ENCODE measurements around the gene RAET1L.

Gene RAET1L

DNA sequence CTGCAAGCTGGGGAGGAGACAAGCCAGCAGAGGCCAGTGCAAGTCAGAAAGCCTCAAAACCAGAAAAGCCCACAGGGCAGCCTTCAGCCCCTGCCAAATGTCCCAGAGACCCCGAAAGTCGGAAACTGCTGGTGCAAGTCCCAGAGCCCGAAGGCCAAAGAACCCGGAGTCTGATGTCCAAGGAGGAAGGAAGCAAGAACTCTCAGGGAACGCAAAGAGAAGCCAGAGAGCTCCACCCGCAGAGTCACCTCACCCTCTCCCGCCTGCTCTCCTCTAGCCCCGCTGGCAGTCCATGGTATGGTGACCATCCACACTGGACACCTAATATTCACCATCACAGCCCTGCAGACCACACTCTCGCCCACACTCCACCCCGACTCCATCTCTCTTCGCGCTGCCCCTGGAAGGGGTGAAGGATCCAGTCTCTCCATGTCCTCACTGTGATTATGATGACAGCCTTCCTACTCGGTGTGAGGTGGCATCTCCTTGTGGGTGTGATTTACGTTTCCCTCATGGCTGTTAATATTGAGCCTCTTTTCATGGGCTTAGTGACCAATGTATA lies 33.0 kb upstream of the RAET1L start:
- TF ChIP-seq, protein P1, sequence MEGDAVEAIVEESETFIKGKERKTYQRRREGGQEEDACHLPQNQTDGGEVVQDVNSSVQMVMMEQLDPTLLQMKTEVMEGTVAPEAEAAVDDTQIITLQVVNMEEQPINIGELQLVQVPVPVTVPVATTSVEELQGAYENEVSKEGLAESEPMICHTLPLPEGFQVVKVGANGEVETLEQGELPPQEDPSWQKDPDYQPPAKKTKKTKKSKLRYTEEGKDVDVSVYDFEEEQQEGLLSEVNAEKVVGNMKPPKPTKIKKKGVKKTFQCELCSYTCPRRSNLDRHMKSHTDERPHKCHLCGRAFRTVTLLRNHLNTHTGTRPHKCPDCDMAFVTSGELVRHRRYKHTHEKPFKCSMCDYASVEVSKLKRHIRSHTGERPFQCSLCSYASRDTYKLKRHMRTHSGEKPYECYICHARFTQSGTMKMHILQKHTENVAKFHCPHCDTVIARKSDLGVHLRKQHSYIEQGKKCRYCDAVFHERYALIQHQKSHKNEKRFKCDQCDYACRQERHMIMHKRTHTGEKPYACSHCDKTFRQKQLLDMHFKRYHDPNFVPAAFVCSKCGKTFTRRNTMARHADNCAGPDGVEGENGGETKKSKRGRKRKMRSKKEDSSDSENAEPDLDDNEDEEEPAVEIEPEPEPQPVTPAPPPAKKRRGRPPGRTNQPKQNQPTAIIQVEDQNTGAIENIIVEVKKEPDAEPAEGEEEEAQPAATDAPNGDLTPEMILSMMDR (IDR thresholded peaks at IDR 0.05; ENCODE audit: extremely low read depth, insufficient read depth, missing control alignments): no peak
- DNase-seq (ENCODE audit: low spot score): no peak
- in situ Hi-C loops (cut with MboI; ENCODE audit: low pct_unique_long_range_greater_than_20kb, low sequenced_read_pairs, unreplicated experiment): loop anchor here (25.0 kb wide), 1 partner anchor 754 kb away; no protein-coding TSS in a partner anchor

DNA sequence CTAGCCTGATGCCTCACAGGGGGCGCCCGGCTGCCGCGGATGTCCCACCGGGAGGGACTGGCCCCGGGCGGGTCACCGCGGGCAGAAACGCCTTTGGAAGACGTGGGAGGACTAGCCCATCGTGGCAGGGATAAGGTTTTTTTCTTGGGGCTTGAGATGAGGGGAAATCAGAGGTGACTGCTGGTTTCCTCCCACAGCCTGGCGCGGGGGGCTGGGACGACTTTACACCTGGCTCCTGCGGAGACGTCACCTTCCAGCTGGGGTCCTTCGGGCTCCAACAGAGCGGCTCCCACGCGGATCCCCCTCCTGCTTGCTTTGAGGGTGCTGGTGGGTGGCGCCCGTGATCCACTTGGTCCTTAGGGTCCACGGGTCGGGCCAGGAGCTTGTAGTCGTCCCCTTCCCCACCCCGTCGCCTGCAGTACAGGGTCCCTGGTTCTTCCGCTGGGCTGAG lies 32.2 kb upstream of the RAET1L start:
- DNase-seq (ENCODE audit: low spot score): no peak
- in situ Hi-C loops (cut with MboI; ENCODE audit: low pct_unique_long_range_greater_than_20kb, low sequenced_read_pairs, unreplicated experiment): loop anchor here (25.0 kb wide), 1 partner anchor 755 kb away; no protein-coding TSS in a partner anchor
- TF ChIP-seq, protein P1 (IDR thresholded peaks at IDR 0.05; ENCODE audit: extremely low read depth, insufficient read depth, missing control alignments): no peak

DNA sequence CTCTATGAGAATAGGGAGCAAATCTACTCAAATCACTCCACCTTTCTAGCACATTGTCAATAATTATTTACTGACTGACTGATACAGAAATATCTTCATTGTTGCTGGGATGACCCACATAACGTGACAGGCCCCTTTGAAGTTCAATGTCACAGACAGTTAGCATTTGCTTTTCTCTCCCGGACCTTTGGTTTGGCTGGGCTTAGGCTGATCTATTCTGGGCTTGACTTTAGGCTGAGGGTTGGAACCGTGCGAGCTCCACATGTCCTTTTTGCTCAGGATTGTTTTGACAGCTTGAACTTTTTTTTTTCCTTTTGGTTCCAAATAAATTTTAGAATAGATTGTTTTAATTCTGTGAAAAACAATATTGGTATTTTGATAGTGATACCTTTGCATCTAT lies 31.6 kb upstream of the RAET1L start:
- in situ Hi-C loops (cut with MboI; ENCODE audit: low pct_unique_long_range_greater_than_20kb, low sequenced_read_pairs, unreplicated experiment): loop anchor here (25.0 kb wide), 1 partner anchor 755 kb away; no protein-coding TSS in a partner anchor
- TF ChIP-seq, protein P1 (IDR thresholded peaks at IDR 0.05; ENCODE audit: extremely low read depth, insufficient read depth, missing control alignments): no peak

DNA sequence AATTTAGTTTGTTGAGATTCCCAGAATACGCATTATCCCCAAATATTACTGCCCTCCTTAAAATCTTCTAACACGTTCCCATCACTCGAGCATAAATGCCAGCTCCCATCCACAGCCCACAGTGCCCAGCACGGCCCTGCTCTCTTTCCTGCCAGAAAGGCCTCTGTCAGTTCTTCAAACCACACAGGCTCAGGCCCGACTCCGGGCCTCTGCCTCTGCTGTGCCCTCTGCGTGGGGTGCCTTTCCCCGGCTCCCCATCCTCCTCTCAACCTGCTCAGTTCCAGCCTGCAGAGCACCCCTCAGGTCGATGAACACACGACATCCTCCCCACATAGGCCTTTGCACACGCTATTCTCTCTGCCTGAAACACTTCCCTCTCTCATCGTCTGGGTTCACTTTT lies 30.8 kb upstream of the RAET1L start:
- in situ Hi-C loops (cut with MboI; ENCODE audit: low pct_unique_long_range_greater_than_20kb, low sequenced_read_pairs, unreplicated experiment): loop anchor here (25.0 kb wide), 1 partner anchor 756 kb away; no protein-coding TSS in a partner anchor
- DNase-seq (ENCODE audit: low spot score): no peak
- TF ChIP-seq, protein P1 (IDR thresholded peaks at IDR 0.05; ENCODE audit: extremely low read depth, insufficient read depth, missing control alignments): no peak

More for the DNA sequence above, 31.6 kb upstream of the RAET1L start:
- DNase-seq (ENCODE audit: low spot score): no peak

DNA sequence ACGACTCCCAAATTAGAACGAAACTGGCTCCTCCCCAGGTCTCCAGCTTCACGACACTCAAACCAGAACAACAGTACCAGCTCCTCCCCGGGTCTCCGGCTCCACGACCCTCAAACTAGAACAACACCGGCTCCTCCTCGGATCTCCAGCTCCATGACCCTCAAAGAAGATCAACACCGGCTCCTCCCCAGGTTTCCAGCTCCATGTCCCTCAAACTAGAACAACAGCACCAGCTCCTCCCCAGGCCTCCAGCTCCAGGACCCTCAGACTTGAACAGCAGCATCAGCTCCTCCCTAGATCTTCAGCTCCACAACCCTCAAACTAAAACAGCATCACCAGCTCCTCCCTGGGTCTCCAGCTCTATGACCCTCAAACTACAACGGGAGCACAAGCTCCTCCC lies 29.8 kb upstream of the RAET1L start:
- TF ChIP-seq, protein P1 (IDR thresholded peaks at IDR 0.05; ENCODE audit: extremely low read depth, insufficient read depth, missing control alignments): no peak
- no peak for DNase-seq (ENCODE audit: low spot score)
- in situ Hi-C loops (cut with MboI; ENCODE audit: low pct_unique_long_range_greater_than_20kb, low sequenced_read_pairs, unreplicated experiment): loop anchor here (25.0 kb wide), 1 partner anchor 757 kb away; no protein-coding TSS in a partner anchor

DNA sequence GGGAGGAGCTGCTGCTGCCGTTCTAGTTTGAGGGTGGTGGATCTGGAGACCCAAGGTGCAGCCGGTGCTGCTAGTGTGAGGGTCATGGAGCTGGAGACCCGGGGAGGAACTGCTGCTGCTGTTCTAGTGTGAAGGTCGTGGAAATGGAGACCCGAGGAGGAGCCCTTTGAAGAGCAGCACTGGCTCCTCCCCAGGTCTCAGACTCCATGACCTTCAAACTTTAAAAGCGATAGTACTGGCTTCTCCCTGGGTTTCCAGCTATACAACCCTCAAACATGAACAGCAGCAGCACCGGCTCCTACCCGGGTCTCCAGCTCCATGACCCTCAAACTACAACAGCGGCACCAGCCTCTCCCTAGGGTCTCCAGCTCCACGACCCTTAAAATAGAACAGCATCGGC lies 28.1 kb upstream of the RAET1L start:
- in situ Hi-C loops (cut with MboI; ENCODE audit: low pct_unique_long_range_greater_than_20kb, low sequenced_read_pairs, unreplicated experiment): loop anchor here (25.0 kb wide), 1 partner anchor 759 kb away; no protein-coding TSS in a partner anchor
- TF ChIP-seq, protein P1 (IDR thresholded peaks at IDR 0.05; ENCODE audit: extremely low read depth, insufficient read depth, missing control alignments): no peak
- no peak for DNase-seq (ENCODE audit: low spot score)
